ENCODE results near the gene TNFRSF17.
"Not testable (repeated sequence)": the region's sequence is repeated elsewhere in the genome, so short reads cannot be mapped to it uniquely, and the experiment has no call there.

Gene TNFRSF17

GRCh38 chr16:11964761-11965551, at the start of gene TNFRSF17:
Gene TNFRSF17 (plus strand): TSS chr16:11965210. CDS start chr16:11965325, 115 bp downstream.
- H3K27ac ChIP-seq (ENCODE audit: low read depth, low read length), result no peak within 1 kb of the TSS
- H3K27me3 ChIP-seq (ENCODE audit: control insufficient read depth in 1 of 2, insufficient read depth in 2 of 2, low read length in 2 of 2), result no peaks in the 10 kb centered on the region
- H3K9ac ChIP-seq (ENCODE audit: low read depth in 1 of 2, low read length in 2 of 2), result peak within 1 kb of the TSS in 1 of 2 donors; percentile 22

GRCh38 chr16:11915644-11916523, 49.1 kb upstream of the TNFRSF17 start, which contains the start of gene GSPT1:
Gene GSPT1 (minus strand): TSS chr16:11915956. CDS start chr16:11915720, 236 bp downstream.
- H3K27me3 ChIP-seq (ENCODE audit: control insufficient read depth in 1 of 2, insufficient read depth in 2 of 2, low read length in 2 of 2), result no peaks in the 10 kb centered on the region
- H3K4me1 ChIP-seq (ENCODE audit: control insufficient read depth in 1 of 2, insufficient read depth in 2 of 2, low read length in 2 of 2), result peaks cover 19 to 27% of the 10 kb centered on the region in 2 donors
- no peaks in the 10 kb centered on the region for H3K9me3 ChIP-seq (ENCODE audit: control insufficient read depth in 1 of 2, low read length in 2 of 2)
- no peaks in the 10 kb centered on the region for H3K36me3 ChIP-seq (ENCODE audit: control insufficient read depth in 1 of 2, insufficient read depth in 2 of 2, low read length in 2 of 2)
- peak within 1 kb of the TSS; percentile 91 for H3K27ac ChIP-seq (ENCODE audit: low read depth, low read length)
- H3K9ac ChIP-seq (ENCODE audit: low read depth in 1 of 2, low read length in 2 of 2), result peak within 1 kb of the TSS; percentile 70 to 93
- peak within 1 kb of the TSS; percentile 87 to 94 for H3K4me3 ChIP-seq (ENCODE audit: low read depth in 1 of 2, low read length in 2 of 2)

More at GRCh38 chr16:11964761-11965551, at the start of gene TNFRSF17:
- H3K36me3 ChIP-seq (ENCODE audit: control insufficient read depth in 1 of 2, insufficient read depth in 2 of 2, low read length in 2 of 2), result no peaks in the 10 kb centered on the region
- H3K9me3 ChIP-seq (ENCODE audit: control insufficient read depth in 1 of 2, low read length in 2 of 2), result no peaks in the 10 kb centered on the region
- H3K4me1 ChIP-seq (ENCODE audit: control insufficient read depth in 1 of 2, insufficient read depth in 2 of 2, low read length in 2 of 2), result no peaks in the 10 kb centered on the region
- peak within 1 kb of the TSS in 1 of 2 donors; percentile 43 for H3K4me3 ChIP-seq (ENCODE audit: low read depth in 1 of 2, low read length in 2 of 2)

GRCh38 chr16:11916524-11917285, 48.3 kb upstream of the TNFRSF17 start:
- H3K4me1 ChIP-seq (ENCODE audit: control insufficient read depth in 1 of 2, insufficient read depth in 2 of 2, low read length in 2 of 2), result peaks cover 18 to 24% of the 10 kb centered on the region in 2 donors
- peak overlapping the region; percentile 73 to 87 for H3K4me3 ChIP-seq (ENCODE audit: low read depth in 1 of 2, low read length in 2 of 2)
- H3K36me3 ChIP-seq (ENCODE audit: control insufficient read depth in 1 of 2, insufficient read depth in 2 of 2, low read length in 2 of 2), result no peaks in the 10 kb centered on the region
- no peaks in the 10 kb centered on the region for H3K9me3 ChIP-seq (ENCODE audit: control insufficient read depth in 1 of 2, low read length in 2 of 2)
- peak overlapping the region; percentile 53 for H3K27ac ChIP-seq (ENCODE audit: low read depth, low read length)
- H3K9ac ChIP-seq (ENCODE audit: low read depth in 1 of 2, low read length in 2 of 2), result peak overlapping the region; percentile 70 to 93
- H3K27me3 ChIP-seq (ENCODE audit: control insufficient read depth in 1 of 2, insufficient read depth in 2 of 2, low read length in 2 of 2), result no peaks in the 10 kb centered on the region

- not testable (repeated sequence) for H3K27ac ChIP-seq (ENCODE audit: low read depth, low read length); H3K36me3 ChIP-seq (ENCODE audit: control insufficient read depth in 1 of 2, insufficient read depth in 2 of 2, low read length in 2 of 2); H3K4me3 ChIP-seq (ENCODE audit: low read depth in 1 of 2, low read length in 2 of 2); H3K4me1 ChIP-seq (ENCODE audit: control insufficient read depth in 1 of 2, insufficient read depth in 2 of 2, low read length in 2 of 2); H3K9ac ChIP-seq (ENCODE audit: low read depth in 1 of 2, low read length in 2 of 2); H3K9me3 ChIP-seq (ENCODE audit: control insufficient read depth in 1 of 2, low read length in 2 of 2); H3K27me3 ChIP-seq (ENCODE audit: control insufficient read depth in 1 of 2, insufficient read depth in 2 of 2, low read length in 2 of 2)
Observed at GRCh38 chr16:11924046-11924445, 41.0 kb upstream of the TNFRSF17 start.

- H3K4me3 ChIP-seq (ENCODE audit: low read depth in 1 of 2, low read length in 2 of 2); H3K4me1 ChIP-seq (ENCODE audit: control insufficient read depth in 1 of 2, insufficient read depth in 2 of 2, low read length in 2 of 2); H3K27me3 ChIP-seq (ENCODE audit: control insufficient read depth in 1 of 2, insufficient read depth in 2 of 2, low read length in 2 of 2); H3K27ac ChIP-seq (ENCODE audit: low read depth, low read length); H3K36me3 ChIP-seq (ENCODE audit: control insufficient read depth in 1 of 2, insufficient read depth in 2 of 2, low read length in 2 of 2); H3K9ac ChIP-seq (ENCODE audit: low read depth in 1 of 2, low read length in 2 of 2); H3K9me3 ChIP-seq (ENCODE audit: control insufficient read depth in 1 of 2, low read length in 2 of 2): not testable (repeated sequence)
Observed at GRCh38 chr16:11927350-11927749, 37.7 kb upstream of the TNFRSF17 start.

- H3K9ac ChIP-seq (ENCODE audit: low read depth in 1 of 2, low read length in 2 of 2); H3K4me1 ChIP-seq (ENCODE audit: control insufficient read depth in 1 of 2, insufficient read depth in 2 of 2, low read length in 2 of 2); H3K27me3 ChIP-seq (ENCODE audit: control insufficient read depth in 1 of 2, insufficient read depth in 2 of 2, low read length in 2 of 2); H3K36me3 ChIP-seq (ENCODE audit: control insufficient read depth in 1 of 2, insufficient read depth in 2 of 2, low read length in 2 of 2); H3K9me3 ChIP-seq (ENCODE audit: control insufficient read depth in 1 of 2, low read length in 2 of 2); H3K4me3 ChIP-seq (ENCODE audit: low read depth in 1 of 2, low read length in 2 of 2); H3K27ac ChIP-seq (ENCODE audit: low read depth, low read length): not testable (repeated sequence)
Observed at GRCh38 chr16:11941945-11942344, 23.1 kb upstream of the TNFRSF17 start, which contains the start of gene NPIPB2. Gene NPIPB2 (minus strand): TSS chr16:11942045. CDS start chr16:11942045, 0 bp downstream.

GRCh38 chr16:11946433-11946832, 18.6 kb upstream of the TNFRSF17 start:
- Histone ChIP-seq H3K9ac (ENCODE audit: low read depth in 1 of 2, low read length in 2 of 2) (no peak overlapping the region), H3K36me3 (ENCODE audit: control insufficient read depth in 1 of 2, insufficient read depth in 2 of 2, low read length in 2 of 2) (no peaks in the 10 kb centered on the region), H3K9me3 (ENCODE audit: control insufficient read depth in 1 of 2, low read length in 2 of 2) (no peaks in the 10 kb centered on the region)

GRCh38 chr16:11948819-11949218, 16.2 kb upstream of the TNFRSF17 start:
- Histone ChIP-seq H3K4me3 (ENCODE audit: low read depth in 1 of 2, low read length in 2 of 2) (no peak overlapping the region), H3K9me3 (ENCODE audit: control insufficient read depth in 1 of 2, low read length in 2 of 2) (no peaks in the 10 kb centered on the region), H3K27ac (ENCODE audit: low read depth, low read length) (no peak overlapping the region), H3K27me3 (ENCODE audit: control insufficient read depth in 1 of 2, insufficient read depth in 2 of 2, low read length in 2 of 2) (no peaks in the 10 kb centered on the region), H3K36me3 (ENCODE audit: control insufficient read depth in 1 of 2, insufficient read depth in 2 of 2, low read length in 2 of 2) (no peaks in the 10 kb centered on the region), H3K9ac (ENCODE audit: low read depth in 1 of 2, low read length in 2 of 2) (no peak overlapping the region), H3K4me1 (ENCODE audit: control insufficient read depth in 1 of 2, insufficient read depth in 2 of 2, low read length in 2 of 2) (no peaks in the 10 kb centered on the region)

More at GRCh38 chr16:11946433-11946832, 18.6 kb upstream of the TNFRSF17 start:
- H3K27me3 ChIP-seq (ENCODE audit: control insufficient read depth in 1 of 2, insufficient read depth in 2 of 2, low read length in 2 of 2), result no peaks in the 10 kb centered on the region
- no peak overlapping the region for H3K27ac ChIP-seq (ENCODE audit: low read depth, low read length)
- no peaks in the 10 kb centered on the region for H3K4me1 ChIP-seq (ENCODE audit: control insufficient read depth in 1 of 2, insufficient read depth in 2 of 2, low read length in 2 of 2)
- H3K4me3 ChIP-seq (ENCODE audit: low read depth in 1 of 2, low read length in 2 of 2), result no peak overlapping the region

- H3K36me3 ChIP-seq (ENCODE audit: control insufficient read depth in 1 of 2, insufficient read depth in 2 of 2, low read length in 2 of 2), result no peaks in the 10 kb centered on the region
- no peaks in the 10 kb centered on the region for H3K27me3 ChIP-seq (ENCODE audit: control insufficient read depth in 1 of 2, insufficient read depth in 2 of 2, low read length in 2 of 2)
- H3K9me3 ChIP-seq (ENCODE audit: control insufficient read depth in 1 of 2, low read length in 2 of 2), result no peaks in the 10 kb centered on the region
- H3K4me3 ChIP-seq (ENCODE audit: low read depth in 1 of 2, low read length in 2 of 2), result no peak overlapping the region
- H3K9ac ChIP-seq (ENCODE audit: low read depth in 1 of 2, low read length in 2 of 2), result no peak overlapping the region
- H3K4me1 ChIP-seq (ENCODE audit: control insufficient read depth in 1 of 2, insufficient read depth in 2 of 2, low read length in 2 of 2), result no peaks in the 10 kb centered on the region
- no peak overlapping the region for H3K27ac ChIP-seq (ENCODE audit: low read depth, low read length)
Observed at GRCh38 chr16:11949527-11949926, 15.5 kb upstream of the TNFRSF17 start.
